ENCODE results near the gene NUP210L.

GRCh38 chr1:154176337-154176736 lies 21.5 kb upstream of the NUP210L start:
- TF ChIP-seq, protein P1, sequence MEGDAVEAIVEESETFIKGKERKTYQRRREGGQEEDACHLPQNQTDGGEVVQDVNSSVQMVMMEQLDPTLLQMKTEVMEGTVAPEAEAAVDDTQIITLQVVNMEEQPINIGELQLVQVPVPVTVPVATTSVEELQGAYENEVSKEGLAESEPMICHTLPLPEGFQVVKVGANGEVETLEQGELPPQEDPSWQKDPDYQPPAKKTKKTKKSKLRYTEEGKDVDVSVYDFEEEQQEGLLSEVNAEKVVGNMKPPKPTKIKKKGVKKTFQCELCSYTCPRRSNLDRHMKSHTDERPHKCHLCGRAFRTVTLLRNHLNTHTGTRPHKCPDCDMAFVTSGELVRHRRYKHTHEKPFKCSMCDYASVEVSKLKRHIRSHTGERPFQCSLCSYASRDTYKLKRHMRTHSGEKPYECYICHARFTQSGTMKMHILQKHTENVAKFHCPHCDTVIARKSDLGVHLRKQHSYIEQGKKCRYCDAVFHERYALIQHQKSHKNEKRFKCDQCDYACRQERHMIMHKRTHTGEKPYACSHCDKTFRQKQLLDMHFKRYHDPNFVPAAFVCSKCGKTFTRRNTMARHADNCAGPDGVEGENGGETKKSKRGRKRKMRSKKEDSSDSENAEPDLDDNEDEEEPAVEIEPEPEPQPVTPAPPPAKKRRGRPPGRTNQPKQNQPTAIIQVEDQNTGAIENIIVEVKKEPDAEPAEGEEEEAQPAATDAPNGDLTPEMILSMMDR (IDR thresholded peaks at IDR 0.05), result no peak
- TF ChIP-seq POLR2A (IDR thresholded peaks at IDR 0.05), result no peak

All from thyroid gland (tissue), 4 donors.